DMS 273 treated with DMSO at 0.1 percent for 48 hours (cell line): Measurements from ENCODE around the gene GTSE1.

Experiments
- DNase-seq: peaks from one replicate; lab custom pipeline; 2025; lab: John Stamatoyannopoulos, UW

Gene GTSE1

GRCh38 chr22:46328797-46329196 is 32.1 kb downstream of the GTSE1 start:
- DNase-seq, result no peak

- no peak for DNase-seq
These were observed 32.9 kb downstream of the GTSE1 start for GRCh38 chr22:46329616-46330015.

GRCh38 chr22:46330426-46330825 is 33.8 kb downstream of the GTSE1 start:
- DNase-seq, result no peak

- no peak for DNase-seq
These were observed 34.8 kb downstream of the GTSE1 start for GRCh38 chr22:46331496-46331895.

- peak; percentile 26 for DNase-seq
These were observed 38.8 kb downstream of the GTSE1 start, which contains the start of gene TRMU for GRCh38 chr22:46335201-46336118. Gene TRMU (plus strand): TSS chr22:46335714. CDS start chr22:46335765, 51 bp downstream.

GRCh38 chr22:46336119-46337078 is 39.7 kb downstream of the GTSE1 start:
- no peak for DNase-seq

GRCh38 chr22:46337870-46338269 is 41.2 kb downstream of the GTSE1 start:
- no peak for DNase-seq

- no peak for DNase-seq
These were observed 42.0 kb downstream of the GTSE1 start for GRCh38 chr22:46338636-46339035.

- no peak for DNase-seq
These were observed 43.3 kb downstream of the GTSE1 start for GRCh38 chr22:46339956-46340355.

GRCh38 chr22:46340676-46341075 is 44.0 kb downstream of the GTSE1 start:
- no peak for DNase-seq

GRCh38 chr22:46346680-46347405 is 50.2 kb downstream of the GTSE1 start:
- DNase-seq, result no peak

- DNase-seq, result no peak
These were observed 51.0 kb downstream of the GTSE1 start for GRCh38 chr22:46347646-46348045.

- no peak for DNase-seq
These were observed 51.5 kb downstream of the GTSE1 start for GRCh38 chr22:46348099-46348695.

- DNase-seq, result no peak
These were observed 52.6 kb downstream of the GTSE1 start for GRCh38 chr22:46349238-46349637.

- DNase-seq, result no peak
These were observed 53.0 kb downstream of the GTSE1 start for GRCh38 chr22:46349681-46350080.

GRCh38 chr22:46350121-46350520 is 53.5 kb downstream of the GTSE1 start:
- no peak for DNase-seq

GRCh38 chr22:46350646-46351045 is 54.0 kb downstream of the GTSE1 start:
- DNase-seq, result no peak

GRCh38 chr22:46351131-46351735 is 54.6 kb downstream of the GTSE1 start:
- no peak for DNase-seq

- no peak for DNase-seq
These were observed 55.1 kb downstream of the GTSE1 start for GRCh38 chr22:46351767-46352166.

GRCh38 chr22:46352276-46352675 is 55.6 kb downstream of the GTSE1 start:
- no peak for DNase-seq
